HepG2 (cell line): ENCODE measurements around the gene CDC6. TPM values are rescaled to one million over a fixed set of nuclear protein-coding genes. Genes with fewer than 3 reads are reported as not detected.

ENCODE experiments used
- ATAC-seq: fragments of 200-7000 bp; cut with Tn5 transposase; 3 replicates; pipeline ENCODE4 v1.9.1; 2020; ENCODE audit warnings: mild to moderate bottlenecking, moderate library complexity
- BruUV-seq: library from RNA; stranded (reverse); fragments of 400-500 nt; replicated peaks from 2 replicates; lab custom pipeline; 2021; lab: Mats Ljungman, UMichigan
- CTCF ChIA-PET: fragments of 300-600 bp; formaldehyde crosslinking; extraction: SDS; loops from one replicate; lab custom pipeline; 2021; ENCODE audit warnings: low total read pairs, inconsistent platforms, low intra/inter-chr PET ratio; lab: Yijun Ruan, JAX
- POLR2A ChIA-PET: fragments of 350-600 bp; sonication (Branson Sonifier 250); formaldehyde crosslinking; loops from one replicate; lab custom pipeline; 2020; ENCODE audit warnings: antibody characterized with exemption, inconsistent platforms; lab: Yijun Ruan, JAX
- DNase-seq: peaks from one replicate; pipeline ENCODE4 v3.0.0-alpha.2; 2015; ENCODE audit warnings: low spot score
- FAIRE-seq: peaks from 3 replicates; lab custom pipeline; 2011; peaks lifted over from hg19 to GRCh38; lab: Jason Lieb, UNC
- H2AFZ ChIP-seq: one replicate; pipeline ENCODE4 v1.6.1; 2011; ENCODE audit warnings: low read length, inconsistent platforms
- H3K27ac ChIP-seq: fragments of 300-600 bp; 3 replicates; pipeline ENCODE4 v1.8.0; 2011; ENCODE audit warnings: mixed run types, mild to moderate bottlenecking, mixed read lengths, low read length, inconsistent platforms; ENCODE audit not compliant: insufficient read depth; ENCODE audit errors: extremely low read length
- H3K27me3 ChIP-seq, 2 experiments: fragments of 200-600 bp in 1 of 2; 2 replicates in 1 of 2; 3 replicates in 1 of 2; pipeline versions ENCODE4 v1.6.0 to v1.8.0; 2011; ENCODE audit warnings: low read length in 2 of 2, mild to moderate bottlenecking in 2 of 2, moderate library complexity in 2 of 2, inconsistent platforms in 1 of 2; ENCODE audit not compliant: insufficient read depth in 2 of 2, control insufficient read depth in 1 of 2
- H3K36me3 ChIP-seq, 2 experiments: fragments of 200-600 bp in 1 of 2; replicated peaks in 1 of 2; 2 replicates in 1 of 2; 3 replicates in 1 of 2; pipeline versions ENCODE4 v1.5.1 to v1.8.0; 2011; ENCODE audit warnings: low read length in 2 of 2, inconsistent platforms in 1 of 2; ENCODE audit not compliant: insufficient read depth in 2 of 2, control insufficient read depth in 1 of 2
- H3K4me1 ChIP-seq: 2 replicates; pipeline ENCODE4 v1.5.1; 2012; ENCODE audit warnings: low read length, inconsistent platforms; ENCODE audit not compliant: insufficient read depth
- H3K4me2 ChIP-seq: 2 replicates; pipeline ENCODE4 v1.6.0; 2011; ENCODE audit warnings: low read depth, low read length, inconsistent platforms
- H3K4me3 ChIP-seq, 3 experiments: fragments of 200-600 bp in 1 of 3; sonication (generic), shearing (Covaris generic) in 1 of 3; replicated peaks in 1 of 3; 2 replicates each; pipeline ENCODE4 v1.5.1; 2011 to 2016; ENCODE audit warnings: low read length in 3 of 3, inconsistent platforms in 2 of 3, low read depth in 2 of 3, mild to moderate bottlenecking in 2 of 3, control low read depth in 1 of 3, mixed read lengths in 1 of 3; ENCODE audit not compliant: insufficient read depth in 1 of 3
- H3K79me2 ChIP-seq: one replicate; pipeline ENCODE4 v1.6.1; 2011; ENCODE audit warnings: low read length, inconsistent platforms; ENCODE audit not compliant: insufficient read depth
- H3K9ac ChIP-seq: 2 replicates; pipeline ENCODE4 v1.6.0; 2011; ENCODE audit warnings: mild to moderate bottlenecking, low read depth, low read length, inconsistent platforms; ENCODE audit not compliant: insufficient read depth
- H3K9me3 ChIP-seq: 2 replicates; pipeline ENCODE4 v1.5.1; 2012; ENCODE audit warnings: mild to moderate bottlenecking, low read length
- H4K20me1 ChIP-seq: 2 replicates; pipeline ENCODE4 v1.6.0; 2011; ENCODE audit warnings: inconsistent platforms, mild to moderate bottlenecking, low read length, moderate library complexity; ENCODE audit not compliant: insufficient read depth
- AFF4 ChIP-seq: sonication (generic); formaldehyde crosslinking; IDR thresholded peaks from 2 replicates; pipeline ENCODE4 v1.4.0; 2020; ENCODE audit warnings: missing genetic modification reagents
- AHDC1 ChIP-seq: sonication (generic); formaldehyde crosslinking; IDR thresholded peaks from 2 replicates; pipeline ENCODE4 v1.5.1; 2020; ENCODE audit warnings: mild to moderate bottlenecking, missing genetic modification reagents, borderline replicate concordance
- HNRNPUL1 ChIP-seq: fragments of 200-400 bp; formaldehyde crosslinking; IDR thresholded peaks from 2 replicates; pipeline ENCODE4 v1.6.1; 2017; ENCODE audit warnings: low read depth, mild to moderate bottlenecking, low read length, moderate library complexity
- PAF1 ChIP-seq: IDR thresholded peaks from 2 replicates; pipeline ENCODE4 v1.6.1; 2016; ENCODE audit warnings: missing genetic modification reagents, missing compliant biosample characterization
- PHF8 ChIP-seq: sonication (generic); formaldehyde crosslinking; IDR thresholded peaks from 2 replicates; pipeline ENCODE4 v1.5.0; 2020; ENCODE audit warnings: missing genetic modification reagents
- SSRP1 ChIP-seq: IDR thresholded peaks from 2 replicates; pipeline ENCODE4 v1.6.1; 2016; ENCODE audit warnings: control low read depth
- ZFP90 ChIP-seq: sonication (generic); formaldehyde crosslinking; IDR thresholded peaks from 2 replicates; pipeline ENCODE4 v1.8.0; 2022; ENCODE audit warnings: missing genetic modification reagents, mild to moderate bottlenecking, inconsistent platforms, borderline replicate concordance
- ZNF253 ChIP-seq: sonication (generic); formaldehyde crosslinking; IDR thresholded peaks from 2 replicates; pipeline ENCODE4 v1.8.0; 2022; ENCODE audit warnings: mild to moderate bottlenecking, missing genetic modification reagents, borderline replicate concordance
- ZNF576 ChIP-seq: sonication (generic); formaldehyde crosslinking; IDR thresholded peaks from 2 replicates; pipeline ENCODE4 v1.4.0; 2020; ENCODE audit warnings: mild to moderate bottlenecking, missing genetic modification reagents
- WGBS: methylation state at CpG from one replicate; pipeline ENCODE4 v1.1.6; 2017; ENCODE audit warnings: low lambda C conversion rate; 5-methylcytosine and 5-hydroxymethylcytosine counted together
- in situ Hi-C: cut with HindIII; loops from 2 replicates; pipeline ENCODE4 v1.10.0; 2017; ENCODE audit warnings: low pct_unique_long_range_greater_than_20kb; ENCODE audit not compliant: extremely low pct_ligation_motif_present
- intact Hi-C: fragments of 100-400 bp; cut with micrococcal nuclease; formaldehyde crosslinking; loops from one replicate; pipeline ENCODE4 v1.10.0; 2022; ENCODE audit not compliant: unreplicated experiment
- polyA plus RNA-seq, 8 experiments: library from polyadenylated mRNA; depleted of rRNA in 3 of 8; stranded (reverse) in 7 of 8; unstranded in 1 of 8; fragments of >200 nt; fragmentation: Illumina TruSeq in 4 of 8; extraction: Trizol in 4 of 8; gene quantifications; 2 replicates each; pipeline versions ENCODE4 v1.2.1 to v1.2.3, GENCODE V29; 2011 to 2016; ENCODE audit warnings: low read depth in 4 of 8, missing spikeins in 1 of 8, mixed read lengths in 1 of 8; ENCODE audit not compliant: insufficient read depth in 1 of 8
- total RNA-seq, 5 experiments: library from RNA; depleted of rRNA; stranded (reverse); fragments of >200 nt; fragmentation: Illumina TruSeq; extraction: Trizol; gene quantifications; 2 replicates each; pipeline ENCODE4 v1.2.3, GENCODE V29; 2016; ENCODE audit warnings: low read depth in 1 of 5

CDC6 gene
- total and polyA plus RNA-seq, 2 of the 13 experiments (the other 11 are each of a cell fraction or from before 2014, with no cell fraction given), result 17.4 to 114 TPM

GRCh38 chr17:40298726-40299125 is 11.0 kb downstream of the CDC6 start:
- Histone ChIP-seq H4K20me1 (no peaks in the 10 kb centered on the region), H3K9me3 (no peaks in the 10 kb centered on the region), H3K27me3 (no peaks in the 10 kb centered on the region), H3K4me2 (no peak overlapping the region), H3K4me1 (no peaks in the 10 kb centered on the region), H3K9ac (no peak overlapping the region), H3K36me3 (peaks cover 16 to 85% of the 10 kb centered on the region in 2 experiments), H3K79me2 (no peaks in the 10 kb centered on the region), H3K4me3 (no peak overlapping the region), H3K27ac (no peak overlapping the region), H2AFZ (no peak overlapping the region)
- no peak for FAIRE-seq
- intact Hi-C loops, result no loop called here
- TF ChIP-seq SSRP1 (no peak), PHF8 (CRISPR knock-in tag) (no peak), ZNF576 (CRISPR knock-in tag) (no peak), HNRNPUL1 (no peak), AHDC1 (no peak), ZFP90 (CRISPR knock-in tag) (no peak), ZNF253 (CRISPR knock-in tag) (no peak), AFF4 (CRISPR knock-in tag) (no peak), PAF1 (CRISPR knock-in tag) (no peak)
- in situ Hi-C loops, result no loop called here
- 94% methylated on average over 3 of the region's 3 CpGs for WGBS
- BruUV-seq, result no TSS peak
- no peak for ATAC-seq
- DNase-seq, result no peak
- ChIA-PET POLR2A (interaction anchor here (1.6 kb wide), 1 partner anchor 57 kb away, joined by 3 read pairs; no protein-coding TSS in a partner anchor), CTCF (no interaction called here)
